Right lung (tissue), 10 donors: Measurements from ENCODE around the gene EFNB3. TPM values are rescaled to one million over a fixed set of nuclear protein-coding genes. Genes with fewer than 3 reads are reported as not detected.

Source experiments
- DNase-seq, 2 donors: peaks; one replicate each; pipeline ENCODE4 v3.0.0-alpha.2; 2013
- long read RNA-seq, 8 donors: transcript quantifications; one replicate each; lab custom pipeline, GENCODE V29; 2026
- polyA plus RNA-seq, 5 donors: library from polyadenylated mRNA; unstranded; fragments of 120-200 nt; gene quantifications; one replicate each; pipeline versions ENCODE4 v1.2.1 to v1.2.3, GENCODE V29; 2013; ENCODE audit warnings: inconsistent platforms in 1 of 5, low replicate concordance in 1 of 5; ENCODE audit not compliant: insufficient read length in 5 of 5, insufficient read depth in 1 of 5

Gene EFNB3, protein sequence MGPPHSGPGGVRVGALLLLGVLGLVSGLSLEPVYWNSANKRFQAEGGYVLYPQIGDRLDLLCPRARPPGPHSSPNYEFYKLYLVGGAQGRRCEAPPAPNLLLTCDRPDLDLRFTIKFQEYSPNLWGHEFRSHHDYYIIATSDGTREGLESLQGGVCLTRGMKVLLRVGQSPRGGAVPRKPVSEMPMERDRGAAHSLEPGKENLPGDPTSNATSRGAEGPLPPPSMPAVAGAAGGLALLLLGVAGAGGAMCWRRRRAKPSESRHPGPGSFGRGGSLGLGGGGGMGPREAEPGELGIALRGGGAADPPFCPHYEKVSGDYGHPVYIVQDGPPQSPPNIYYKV
- 10 to 100 TPM; 28.2 to 37.8 (median 32.1) TPM for polyA plus RNA-seq
- long read RNA-seq, donor 1, transcript EFNB3-201 (5 exons, 3,222 nt) = major isoform, 11 of 11 reads
- long read RNA-seq, donor 1, partial matches to known transcripts = 0 of 11 reads
- long read RNA-seq, donor 1, other reads (novel, unspliced or antisense) = 0 of 11 reads
- long read RNA-seq, donor 2, partial matches to known transcripts = 0 of 2 reads
- long read RNA-seq, donor 2, other reads (novel, unspliced or antisense) = 0 of 2 reads
- long read RNA-seq, donor 3, transcript EFNB3-201 (5 exons, 3,222 nt) = major isoform, 6 of 6 reads
- long read RNA-seq, donor 3, partial matches to known transcripts = 0 of 6 reads
- long read RNA-seq, donor 3, other reads (novel, unspliced or antisense) = 0 of 6 reads
- long read RNA-seq, donor 4, transcript EFNB3-201 (5 exons, 3,222 nt) = major isoform, 5 of 36 reads
- long read RNA-seq, donor 4, partial matches to known transcripts = 31 of 36 reads
- long read RNA-seq, donor 4, other reads (novel, unspliced or antisense) = 0 of 36 reads
- long read RNA-seq, donor 5, partial matches to known transcripts = 5 of 7 reads
- long read RNA-seq, donor 5, other reads (novel, unspliced or antisense) = 0 of 7 reads
- long read RNA-seq, donor 6, transcript EFNB3-201 (5 exons, 3,222 nt) = major isoform, 8 of 8 reads
- long read RNA-seq, donor 6, partial matches to known transcripts = 0 of 8 reads
- long read RNA-seq, donor 6, other reads (novel, unspliced or antisense) = 0 of 8 reads
- long read RNA-seq, donor 7, transcript EFNB3-201 (5 exons, 3,222 nt) = major isoform, 5 of 5 reads
- long read RNA-seq, donor 7, partial matches to known transcripts = 0 of 5 reads
- long read RNA-seq, donor 7, other reads (novel, unspliced or antisense) = 0 of 5 reads
- long read RNA-seq, donor 8, partial matches to known transcripts = 0 of 2 reads
- long read RNA-seq, donor 8, other reads (novel, unspliced or antisense) = 0 of 2 reads

DNA sequence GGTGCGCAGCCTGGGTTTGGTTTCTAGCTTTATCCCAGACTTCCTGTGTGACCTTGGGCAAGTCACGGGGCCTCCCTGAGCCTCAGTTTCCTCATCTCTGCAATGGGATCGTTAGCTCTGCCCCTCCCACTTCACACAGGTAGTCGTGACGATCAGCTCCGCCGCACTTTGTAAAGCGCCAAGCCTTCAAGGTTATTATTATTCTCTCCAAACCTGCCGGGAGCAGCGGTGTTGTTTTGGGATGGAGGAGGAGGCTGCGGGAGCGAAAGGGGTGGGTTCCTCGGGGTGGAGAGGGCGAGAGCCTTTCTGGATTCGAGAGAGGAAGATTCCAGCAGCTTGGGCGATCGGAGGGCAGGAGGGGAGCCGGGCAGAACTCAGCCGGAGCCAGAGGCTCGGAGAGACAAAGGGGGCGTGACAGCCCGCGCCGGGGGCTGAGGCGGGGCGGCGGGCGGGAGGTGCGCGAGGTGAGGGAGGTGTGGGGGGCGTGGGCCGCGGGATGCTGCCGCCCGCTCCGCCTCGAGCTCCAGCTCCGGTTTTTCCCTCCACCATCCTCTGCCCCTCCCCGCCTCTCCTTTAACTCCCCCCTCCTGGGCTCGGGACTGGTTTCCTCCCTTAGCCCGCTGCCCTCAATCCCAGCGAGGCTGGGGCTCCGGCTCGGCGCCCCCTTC lies at the start of gene EFNB3:
TSS of gene EFNB3 (plus strand) at position 602 of the 668 bp plus-strand sequence. CDS start 397 bp downstream, outside the sequence.
- DNase-seq = peak; percentile 55 to 65

DNA sequence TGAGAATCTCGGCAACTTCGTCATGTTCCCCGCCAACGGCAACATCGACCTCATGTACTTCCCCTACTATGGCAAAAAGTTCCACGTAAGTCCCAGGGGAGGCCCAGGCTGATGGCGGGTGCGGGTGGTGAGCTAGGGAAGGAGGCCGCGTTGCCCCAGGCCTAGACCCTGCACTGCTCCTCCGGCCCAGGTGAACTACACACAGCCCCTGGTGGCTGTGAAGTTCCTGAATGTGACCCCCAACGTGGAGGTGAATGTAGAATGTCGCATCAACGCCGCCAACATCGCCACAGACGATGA lies 49.5 kb upstream of the EFNB3 start:
- DNase-seq = no peak

DNA sequence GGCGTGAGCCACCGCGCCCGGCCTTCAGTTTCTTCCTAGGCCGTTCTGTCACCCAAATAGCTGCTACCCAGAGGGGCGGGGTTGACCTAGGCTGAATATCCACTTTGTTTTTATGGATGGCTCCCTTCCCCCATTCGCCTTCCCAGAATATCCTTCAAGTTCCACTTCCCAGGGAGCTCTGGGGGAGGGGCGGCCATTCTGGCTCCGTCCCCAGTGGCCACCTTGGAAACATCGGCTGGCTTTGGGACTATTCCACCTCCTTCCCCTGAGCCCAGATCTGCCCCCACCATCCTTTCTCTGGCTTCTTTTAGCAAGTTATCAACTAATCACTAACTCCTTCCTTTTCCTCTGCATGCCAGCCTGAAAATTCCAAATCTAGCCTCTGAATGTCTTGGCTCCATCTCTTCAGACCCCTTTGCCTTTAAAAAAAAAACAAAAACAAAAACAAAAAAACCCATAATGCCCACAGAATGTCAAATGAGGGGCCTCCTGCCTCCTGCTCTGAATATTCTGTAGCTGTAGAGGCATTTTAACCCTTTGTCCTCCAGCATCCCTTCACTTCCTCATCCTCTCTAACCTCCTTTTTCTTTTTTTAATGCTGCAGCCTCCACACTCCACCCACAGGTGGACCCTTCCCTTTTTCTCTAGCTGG lies 47.9 kb upstream of the EFNB3 start:
- DNase-seq = peak; percentile 49 to 58

DNA sequence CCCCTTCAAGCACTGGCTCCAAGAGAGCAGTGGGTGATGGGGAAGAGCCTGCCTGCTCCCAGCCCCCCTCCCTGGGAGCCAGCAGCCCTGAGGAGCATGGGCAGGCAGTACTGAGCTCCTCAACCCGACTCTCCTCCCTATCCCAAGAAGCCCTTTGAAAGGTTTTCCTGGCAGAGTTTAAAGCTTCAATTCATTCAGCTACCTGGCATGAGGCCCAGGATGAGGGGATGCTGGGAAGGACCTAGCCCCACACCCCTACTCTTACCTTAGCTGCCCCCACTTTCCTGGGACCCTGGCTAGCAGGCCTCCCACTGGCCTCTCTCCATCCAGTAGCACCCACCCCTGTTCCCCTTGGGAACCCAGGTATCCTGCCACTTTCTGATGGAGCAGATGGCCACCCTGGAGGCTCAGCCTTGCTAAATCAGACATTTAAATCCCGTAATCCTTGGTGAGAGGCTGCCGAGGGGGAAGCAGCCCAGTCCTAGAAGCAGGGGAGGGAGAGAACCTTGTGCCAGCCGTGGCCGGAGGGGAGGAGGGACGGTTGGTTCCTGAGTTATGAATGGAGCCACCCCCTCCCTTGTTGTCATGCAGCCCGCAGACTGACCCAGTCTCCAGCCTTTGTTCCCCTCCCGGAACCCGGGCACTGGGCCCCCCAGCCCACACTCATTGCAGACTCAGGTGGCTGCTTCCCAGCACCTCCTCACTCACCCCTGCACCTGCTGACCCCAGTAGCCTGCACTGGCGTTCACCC lies 37.2 kb upstream of the EFNB3 start:
- DNase-seq = no peak

DNA sequence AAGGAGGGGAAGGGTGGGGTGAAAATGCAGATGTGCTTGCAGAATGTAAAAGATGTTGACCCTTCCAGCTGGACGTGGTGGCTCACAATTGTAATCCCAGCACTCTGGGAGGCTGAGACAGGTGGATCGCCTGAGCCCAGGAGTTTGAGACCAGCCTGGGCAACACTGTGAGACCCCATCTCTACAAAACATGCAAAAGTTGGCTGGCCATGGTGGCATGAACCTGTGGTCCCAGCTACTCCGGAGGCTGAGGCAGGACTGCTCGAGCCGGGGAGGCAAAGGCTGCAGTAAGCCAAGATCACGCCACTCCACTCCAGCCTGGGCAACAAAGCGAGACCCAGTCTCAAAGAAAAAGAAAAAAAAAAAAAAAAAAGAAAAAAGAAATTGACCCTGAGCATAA lies 36.5 kb upstream of the EFNB3 start:
- no peak for DNase-seq

DNA sequence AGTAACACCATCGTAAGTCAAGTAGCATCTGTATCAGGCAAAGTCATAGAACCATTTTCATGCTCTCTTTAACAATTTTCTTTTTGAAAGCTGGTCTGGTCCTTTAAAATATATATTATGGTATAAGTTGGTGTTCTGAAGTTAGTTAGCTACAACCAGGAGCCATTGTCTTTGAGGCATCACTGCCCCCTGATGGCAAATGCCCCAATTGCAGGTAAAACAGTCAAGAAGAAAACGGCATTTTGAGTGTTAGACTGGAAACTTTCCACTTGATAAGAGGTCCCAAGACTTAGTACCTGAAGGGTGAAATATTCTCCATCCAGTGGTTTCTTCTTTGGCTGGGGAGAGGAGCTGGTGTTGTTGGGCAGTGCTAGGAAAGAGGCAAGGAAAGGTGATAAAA lies 31.8 kb upstream of the EFNB3 start:
- DNase-seq = no peak

DNA sequence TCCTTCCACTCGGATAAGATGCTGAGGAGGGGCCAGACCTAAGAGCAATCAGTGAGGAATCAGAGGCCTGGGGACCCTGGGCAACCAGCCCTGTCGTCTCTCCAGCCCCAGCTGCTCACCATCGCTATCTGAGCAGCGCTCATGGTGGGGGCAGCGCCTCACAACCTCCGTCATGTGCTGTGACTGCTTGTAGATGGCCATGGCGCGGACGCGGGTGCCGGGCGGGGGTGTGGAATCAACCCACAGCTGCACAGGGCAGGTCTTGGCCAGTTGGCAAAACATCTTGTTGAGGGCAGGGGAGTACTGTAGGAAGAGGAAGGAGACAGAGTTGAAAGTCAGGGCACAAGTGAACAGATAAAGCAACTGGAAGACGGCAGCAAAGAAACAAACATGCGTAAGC lies 30.1 kb upstream of the EFNB3 start:
- no peak for DNase-seq

DNA sequence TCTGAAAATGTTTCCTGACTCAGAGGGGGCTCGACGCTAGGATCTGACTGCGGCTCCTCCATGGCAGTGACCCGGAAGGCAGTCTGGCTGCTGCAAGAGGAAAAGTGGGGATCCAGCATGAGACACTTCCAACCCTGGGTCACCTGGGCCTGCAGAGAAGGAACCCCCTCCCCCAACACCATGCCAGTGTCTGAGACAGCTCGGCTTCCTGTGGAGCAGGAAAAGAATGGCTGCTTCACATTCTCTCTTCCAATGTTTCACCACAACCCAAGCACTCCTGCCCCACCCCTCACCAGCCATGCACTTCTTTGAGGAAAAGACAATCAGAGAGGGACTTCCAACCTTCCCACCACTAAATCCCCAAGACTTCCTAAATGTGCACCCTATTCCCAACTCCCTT lies 28.5 kb upstream of the EFNB3 start:
- DNase-seq = no peak

DNA sequence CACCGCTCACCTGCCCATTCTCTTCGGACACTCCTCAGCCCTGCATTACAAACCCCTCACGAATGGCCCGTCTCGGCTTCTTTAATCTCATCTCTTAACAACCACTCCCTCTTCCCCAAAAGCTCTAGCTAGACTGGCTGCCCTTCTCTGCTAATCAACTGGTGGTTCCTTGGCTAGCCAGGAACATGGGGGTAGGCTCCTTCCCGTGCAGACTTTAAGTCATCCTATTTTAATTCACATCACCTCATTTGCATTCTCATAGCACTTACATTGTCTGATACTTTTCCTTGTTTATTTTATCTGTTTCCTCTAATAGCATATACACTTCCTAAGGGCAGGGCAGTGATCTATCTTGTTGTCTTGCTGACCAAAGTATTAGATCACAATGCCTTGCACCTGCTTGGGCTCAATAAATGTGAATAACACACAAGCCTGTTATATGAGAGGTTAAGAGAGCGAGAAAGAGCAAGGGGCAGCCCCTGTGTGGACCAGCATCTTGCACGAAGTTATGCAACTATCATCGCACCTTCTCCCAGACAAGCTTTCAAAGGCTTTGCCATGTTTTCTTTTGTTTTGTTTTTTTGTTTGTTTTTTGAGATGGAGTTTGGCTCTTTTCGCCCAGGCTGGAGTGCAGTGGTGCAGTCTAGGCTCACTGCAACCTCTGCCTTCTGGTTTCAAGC lies 27.5 kb upstream of the EFNB3 start:
- no peak for DNase-seq

DNA sequence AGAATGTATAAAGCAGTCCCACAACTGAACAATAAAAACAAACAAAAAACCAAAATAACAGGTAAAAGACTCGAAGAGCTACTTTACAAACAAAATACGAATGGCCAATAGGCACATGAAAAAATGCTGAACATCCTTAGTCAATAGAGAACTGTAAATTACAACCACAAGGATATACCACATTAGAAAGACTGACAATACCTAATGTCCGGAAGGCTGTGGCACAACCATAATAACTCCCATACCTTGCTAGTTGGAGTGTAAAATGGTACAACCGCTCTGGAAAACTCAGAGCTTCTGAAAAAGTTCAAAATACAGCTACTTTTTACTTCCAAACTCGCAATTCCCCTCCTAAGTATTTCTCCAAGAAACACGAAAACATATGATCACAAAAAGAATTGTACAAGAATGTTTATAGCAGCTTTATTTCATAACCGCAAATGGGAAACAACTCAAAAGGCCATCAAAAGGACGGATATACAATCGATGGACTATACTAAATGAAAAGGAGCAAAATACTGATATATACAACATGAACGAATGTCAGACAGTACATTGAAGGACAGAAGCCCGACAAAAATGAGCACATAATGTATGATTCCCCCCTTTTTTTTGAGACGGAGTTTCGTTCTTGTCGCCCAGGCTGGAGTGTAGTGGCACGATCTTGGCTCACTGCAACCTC lies 20.0 kb upstream of the EFNB3 start:
- no peak for DNase-seq

DNA sequence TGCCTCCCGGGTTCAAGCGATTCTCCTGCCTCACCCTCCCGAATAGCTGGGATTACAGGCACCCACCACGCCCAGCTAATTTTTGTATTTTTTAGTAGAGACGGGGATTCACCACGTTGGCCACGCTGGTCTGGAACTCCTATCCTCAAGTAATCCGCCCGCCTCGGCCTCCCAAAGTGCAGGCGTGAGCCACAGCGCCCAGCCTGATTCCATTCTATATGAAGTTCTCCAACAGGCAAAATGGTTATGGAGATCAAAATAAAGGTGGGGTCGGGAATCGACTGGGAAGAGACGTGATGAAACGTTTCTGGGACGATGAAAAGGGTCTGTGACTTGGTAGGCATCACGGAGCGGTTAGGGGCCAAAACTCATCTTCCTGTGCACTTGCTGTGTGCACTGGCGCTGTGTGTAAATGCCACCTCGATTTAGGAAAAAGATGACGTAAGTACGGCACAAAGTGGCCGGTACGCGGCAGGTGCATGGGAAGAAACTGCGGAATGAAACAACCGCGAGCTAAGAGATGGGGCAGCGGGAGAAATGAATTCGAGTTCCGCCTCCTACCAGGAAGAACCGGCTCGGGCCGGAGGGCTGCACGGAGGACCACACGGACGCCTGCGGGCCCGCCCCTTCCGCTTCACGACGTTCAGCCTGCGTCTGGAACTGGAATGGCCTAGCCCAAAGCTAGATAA lies 19.3 kb upstream of the EFNB3 start:
- DNase-seq = peak; percentile 93 to 94

DNA sequence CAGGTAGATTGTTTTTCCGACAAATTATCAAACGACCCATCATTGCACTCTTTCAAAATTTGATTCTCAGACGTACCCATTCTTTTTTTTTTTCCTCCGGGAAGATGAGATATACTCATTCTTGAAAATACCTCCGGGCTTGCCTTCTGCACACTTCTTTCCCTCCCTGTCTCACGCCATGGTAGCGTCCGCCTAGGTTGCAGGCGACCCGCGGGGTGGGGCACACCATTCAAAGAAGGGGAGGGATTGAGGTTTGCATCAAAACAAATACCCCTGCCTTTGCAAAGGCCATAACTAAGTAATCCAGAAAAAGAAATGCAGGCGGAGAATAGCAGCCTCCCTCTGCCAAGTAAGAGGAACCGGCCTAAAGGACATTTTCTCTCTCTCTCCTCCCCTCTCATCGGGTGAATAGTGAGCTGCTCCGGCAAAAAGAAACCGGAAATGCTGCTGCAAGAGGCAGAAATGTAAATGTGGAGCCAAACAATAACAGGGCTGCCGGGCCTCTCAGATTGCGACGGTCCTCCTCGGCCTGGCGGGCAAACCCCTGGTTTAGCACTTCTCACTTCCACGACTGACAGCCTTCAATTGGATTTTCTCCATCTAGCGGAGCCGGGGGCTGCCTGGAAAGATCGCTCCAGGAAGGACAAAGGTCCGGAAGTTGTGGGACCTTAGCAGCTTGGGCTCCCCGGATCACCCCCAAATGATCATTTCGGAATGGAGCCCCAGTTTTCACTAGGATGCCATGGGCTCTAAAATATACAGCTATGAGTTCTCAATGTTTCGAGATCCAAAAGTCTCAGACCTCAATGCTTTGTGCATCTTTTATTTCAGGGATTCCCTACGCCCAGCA lies 18.6 kb upstream of the EFNB3 start:
- peak; percentile 95 for DNase-seq

DNA sequence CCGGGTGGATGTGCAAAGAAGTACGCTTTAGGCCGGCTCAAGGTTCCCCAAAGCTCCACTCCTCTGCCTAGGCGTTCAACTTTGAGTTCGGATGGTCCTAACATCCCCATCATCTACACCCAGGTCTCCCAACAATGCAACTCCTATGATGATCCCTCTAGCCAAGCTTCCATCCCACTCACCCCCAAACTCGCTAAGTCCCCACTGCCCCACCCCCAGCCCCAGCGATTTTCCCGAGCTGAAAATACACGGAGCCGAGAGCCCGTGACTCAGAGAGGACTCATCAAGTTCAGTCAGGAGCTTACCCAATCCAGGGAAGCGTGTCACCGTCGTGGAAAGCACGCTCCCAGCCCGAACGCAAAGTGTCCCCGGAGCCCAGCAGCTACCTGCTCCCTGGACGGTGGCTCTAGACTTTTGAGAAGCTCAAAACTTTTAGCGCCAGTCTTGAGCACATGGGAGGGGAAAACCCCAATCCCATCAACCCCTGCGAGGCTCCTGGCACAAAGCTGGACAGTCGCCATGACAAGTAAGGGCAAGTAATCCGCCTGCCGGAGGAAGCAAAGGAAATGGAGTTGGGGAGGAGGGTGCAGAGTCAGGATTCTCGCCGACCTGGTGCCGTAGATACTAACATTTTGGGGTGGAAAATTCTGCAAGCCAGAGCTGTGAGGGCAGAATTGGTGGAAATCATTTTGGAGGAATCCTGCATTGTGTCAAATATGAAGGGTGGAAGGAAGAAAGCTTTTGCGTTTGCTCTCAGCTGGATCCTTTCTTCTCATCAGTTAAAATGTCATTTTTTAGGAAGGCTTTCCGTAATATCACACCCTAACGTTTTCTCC lies 17.7 kb upstream of the EFNB3 start, which contains the start of gene TP53:
TSS of gene TP53 (minus strand) at position 419 of the 836 bp plus-strand sequence. CDS start 10,896 bp downstream, outside the sequence.
- DNase-seq = peak; percentile 88 to 90

DNA sequence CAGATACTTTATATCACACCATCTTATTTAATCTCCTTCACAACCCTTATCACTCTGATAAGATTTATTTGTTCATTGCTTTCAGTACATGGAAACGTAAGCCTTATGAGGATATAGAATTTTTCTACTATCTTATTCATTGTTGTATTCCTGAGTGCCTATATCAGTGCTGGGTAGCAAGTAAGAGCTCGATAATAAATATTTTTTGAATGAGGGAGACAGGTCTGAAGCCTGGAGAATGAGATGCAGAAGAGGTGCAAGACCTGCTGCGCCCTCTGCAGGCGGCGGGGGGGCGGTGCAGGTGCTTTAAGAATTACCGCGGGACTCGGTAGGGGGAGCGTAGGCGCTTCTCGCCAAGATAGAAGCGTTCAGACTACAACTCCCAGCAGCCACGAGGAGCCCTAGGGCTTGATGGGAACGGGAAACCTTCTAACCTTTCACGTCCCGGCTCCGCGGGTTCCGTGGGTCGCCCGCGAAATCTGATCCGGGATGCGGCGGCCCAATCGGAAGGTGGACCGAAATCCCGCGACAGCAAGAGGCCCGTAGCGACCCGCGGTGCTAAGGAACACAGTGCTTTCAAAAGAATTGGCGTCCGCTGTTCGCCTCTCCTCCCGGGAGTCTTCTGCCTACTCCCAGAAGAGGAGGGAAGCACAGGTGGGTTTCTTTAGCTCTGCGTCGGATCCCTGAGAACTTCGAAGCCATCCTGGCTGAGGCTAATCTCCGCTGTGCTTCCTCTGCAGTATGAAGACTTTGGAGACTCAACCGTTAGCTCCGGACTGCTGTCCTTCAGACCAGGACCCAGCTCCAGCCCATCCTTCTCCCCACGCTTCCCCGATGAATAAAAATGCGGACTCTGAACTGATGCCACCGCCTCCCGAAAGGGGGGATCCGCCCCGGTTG lies 16.8 kb upstream of the EFNB3 start, which contains the start of gene WRAP53:
TSS of gene WRAP53 (plus strand) at position 570 of the 900 bp plus-strand sequence. CDS start at position 742, 172 bp downstream.
- peak; percentile 97 to 99 for DNase-seq

DNA sequence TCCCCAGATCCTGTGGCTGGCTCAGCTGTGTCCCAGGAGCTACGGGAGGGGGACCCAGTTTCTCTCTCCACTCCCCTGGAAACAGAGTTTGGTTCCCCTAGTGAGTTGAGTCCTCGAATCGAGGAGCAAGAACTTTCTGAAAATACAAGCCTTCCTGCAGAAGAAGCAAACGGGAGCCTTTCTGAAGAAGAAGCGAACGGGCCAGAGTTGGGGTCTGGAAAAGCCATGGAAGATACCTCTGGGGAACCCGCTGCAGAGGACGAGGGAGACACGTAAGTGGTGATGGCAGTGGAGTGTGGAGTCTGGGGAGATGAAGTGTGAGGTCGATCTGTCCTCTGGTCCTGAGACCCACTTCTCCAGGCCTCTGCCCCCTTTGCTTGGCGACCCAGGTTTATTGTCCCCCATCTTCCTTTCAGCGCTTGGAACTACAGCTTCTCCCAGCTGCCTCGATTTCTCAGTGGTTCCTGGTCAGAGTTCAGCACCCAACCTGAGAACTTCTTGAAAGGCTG lies 16.1 kb upstream of the EFNB3 start:
- no peak for DNase-seq
